GM21619 (cell line): ENCODE results near the gene TBC1D20.
"Not testable (repeated sequence)": the region's sequence is repeated elsewhere in the genome, so short reads cannot be mapped to it uniquely, and the experiment has no call there.

Experiments
- ATAC-seq: cut with Tn5 transposase; IDR thresholded peaks from one replicate; pipeline ENCODE4 v1.9.1; 2021; ENCODE audit not compliant: unreplicated experiment

The TBC1D20 gene

DNA sequence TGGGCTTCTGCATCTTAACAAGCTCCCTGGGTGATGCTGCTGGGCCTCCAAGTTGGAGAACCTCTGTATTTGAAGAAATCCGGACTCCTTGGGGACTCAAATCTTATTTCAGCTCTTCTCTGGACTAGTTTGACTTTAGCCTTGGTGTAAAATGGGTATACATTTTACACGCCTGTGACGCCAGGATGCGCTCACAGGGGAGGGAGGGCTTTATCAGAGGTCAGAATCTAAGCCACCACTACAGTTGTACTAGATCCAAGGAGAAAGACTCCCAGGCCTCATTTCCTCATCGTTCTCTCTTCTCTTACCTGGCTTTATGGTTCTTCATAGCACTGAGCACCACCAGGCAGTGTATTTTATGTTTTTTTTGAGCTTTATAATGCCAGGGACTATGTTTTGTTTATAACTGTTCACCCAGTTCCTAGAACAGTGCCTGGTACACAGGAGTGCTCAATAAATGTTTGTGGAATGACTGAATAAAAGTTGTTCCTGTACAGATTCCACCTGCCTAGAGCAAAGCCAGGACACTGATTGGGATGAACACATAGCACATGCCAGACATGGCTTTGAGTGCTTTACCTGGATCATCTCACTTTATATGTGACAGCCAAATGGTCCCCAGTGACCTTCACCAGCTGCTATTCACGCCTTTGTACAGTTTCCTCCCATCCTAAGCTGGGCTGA is 59.3 kb downstream of the TBC1D20 start:
- ATAC-seq, result no peak

DNA sequence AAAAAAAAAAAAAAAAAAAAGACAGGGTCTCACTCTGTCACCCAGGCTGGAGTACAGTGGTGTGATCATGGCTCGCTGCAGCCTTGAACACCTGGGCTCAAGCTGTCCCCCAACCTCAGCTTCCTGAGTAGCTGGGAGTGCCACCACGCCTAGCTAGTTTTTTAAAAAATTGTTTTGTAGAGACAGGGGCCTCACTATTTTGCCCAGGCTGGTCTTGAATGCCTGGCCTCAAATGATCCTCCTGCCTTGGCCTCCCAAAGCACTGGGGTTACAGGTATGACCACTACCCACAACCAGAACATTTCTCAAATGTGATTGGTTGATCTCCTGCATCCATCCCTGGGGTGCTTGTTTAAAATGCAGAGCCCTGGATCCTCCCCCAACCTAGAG is 59.8 kb downstream of the TBC1D20 start:
- ATAC-seq, result no peak

DNA sequence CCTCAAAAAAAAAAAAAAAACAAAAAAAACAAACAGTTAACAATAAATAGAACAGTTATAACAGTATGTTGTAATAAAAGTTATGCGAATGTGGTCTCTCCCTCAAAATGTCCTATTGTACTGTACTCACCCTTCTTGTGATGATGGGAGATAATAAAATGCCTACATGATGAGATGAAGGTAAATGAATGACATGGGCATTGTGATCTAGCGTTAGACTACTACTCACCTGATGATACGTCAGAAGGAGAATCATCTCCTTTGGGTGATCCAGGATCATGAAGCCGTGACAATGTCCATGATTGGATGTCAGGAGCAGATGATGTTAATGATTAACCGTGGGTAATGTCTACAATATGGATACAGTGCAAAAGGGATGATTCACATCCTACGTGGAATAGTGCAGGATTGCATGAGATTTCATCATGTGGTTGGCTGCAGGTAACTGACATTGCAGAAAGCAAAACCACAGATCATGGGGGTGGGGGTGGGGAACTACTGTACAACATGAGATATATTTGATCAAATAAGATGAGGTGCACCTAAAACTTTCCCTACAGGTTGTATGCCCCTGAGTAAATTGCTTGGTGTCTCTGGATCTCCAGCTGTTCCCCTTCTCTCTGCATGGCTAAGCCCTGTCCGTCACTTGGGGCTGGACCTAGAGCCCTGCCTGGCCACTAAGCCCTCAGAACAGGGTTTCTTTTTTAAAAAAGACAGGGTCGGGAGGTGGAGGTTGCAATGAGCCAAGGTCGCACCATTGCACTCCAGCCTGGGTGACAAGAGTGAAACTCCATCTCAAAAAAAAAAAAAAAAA is 60.4 kb downstream of the TBC1D20 start:
- ATAC-seq, result no peak

DNA sequence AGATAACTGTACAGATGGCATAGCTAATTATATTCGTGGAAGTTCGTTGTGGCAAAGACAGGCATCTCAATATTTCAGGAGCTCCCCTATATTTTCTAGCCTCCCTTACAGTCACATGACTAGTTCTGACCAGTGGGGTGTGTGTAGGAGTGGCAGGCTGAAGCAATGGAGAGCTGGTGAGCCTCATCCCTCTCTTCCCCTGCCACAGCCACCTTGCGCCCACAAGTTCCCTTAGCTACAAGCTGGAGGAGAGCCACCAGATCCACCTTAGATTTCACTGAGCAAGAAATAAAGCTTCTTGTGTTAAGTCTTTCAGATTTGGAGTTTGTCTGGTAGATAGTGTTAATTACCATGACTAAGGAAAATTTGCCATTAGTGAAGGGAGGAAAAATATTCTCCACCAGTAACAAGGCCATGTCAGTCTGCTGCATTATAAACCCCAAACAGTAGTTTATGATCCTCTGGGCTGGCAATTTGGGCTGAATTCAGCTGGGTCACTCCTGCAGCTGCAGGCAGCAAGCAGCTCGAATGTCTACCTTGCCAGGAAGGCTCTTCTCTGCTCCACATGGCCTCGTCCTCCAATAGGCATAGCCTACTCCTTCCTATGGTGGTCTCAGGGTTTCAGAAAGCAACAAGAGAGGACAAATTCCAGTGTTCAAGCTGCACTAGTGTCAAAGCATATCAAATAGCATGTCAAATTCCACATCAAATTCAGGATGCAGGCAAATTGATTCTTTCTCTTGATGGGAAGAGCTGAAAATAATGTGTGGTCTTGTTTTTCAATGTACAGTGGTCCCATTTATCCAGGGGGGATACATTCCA is 61.7 kb downstream of the TBC1D20 start:
- no peak for ATAC-seq

DNA sequence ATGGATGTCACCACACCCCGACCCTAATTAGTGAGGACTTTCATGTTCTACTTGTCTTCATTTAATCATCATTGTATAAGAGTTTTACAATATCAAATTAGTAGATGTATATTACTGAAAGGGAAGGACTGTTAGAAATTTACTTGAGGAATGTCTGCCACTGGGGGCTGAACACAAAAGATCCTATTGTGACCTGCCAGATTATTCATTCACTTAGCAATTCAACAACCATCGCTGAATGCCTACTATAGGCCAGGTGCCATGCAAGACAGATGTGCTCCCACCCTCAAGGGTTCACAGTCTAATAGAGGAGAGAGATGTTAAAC is 62.2 kb downstream of the TBC1D20 start:
- ATAC-seq, result no peak

DNA sequence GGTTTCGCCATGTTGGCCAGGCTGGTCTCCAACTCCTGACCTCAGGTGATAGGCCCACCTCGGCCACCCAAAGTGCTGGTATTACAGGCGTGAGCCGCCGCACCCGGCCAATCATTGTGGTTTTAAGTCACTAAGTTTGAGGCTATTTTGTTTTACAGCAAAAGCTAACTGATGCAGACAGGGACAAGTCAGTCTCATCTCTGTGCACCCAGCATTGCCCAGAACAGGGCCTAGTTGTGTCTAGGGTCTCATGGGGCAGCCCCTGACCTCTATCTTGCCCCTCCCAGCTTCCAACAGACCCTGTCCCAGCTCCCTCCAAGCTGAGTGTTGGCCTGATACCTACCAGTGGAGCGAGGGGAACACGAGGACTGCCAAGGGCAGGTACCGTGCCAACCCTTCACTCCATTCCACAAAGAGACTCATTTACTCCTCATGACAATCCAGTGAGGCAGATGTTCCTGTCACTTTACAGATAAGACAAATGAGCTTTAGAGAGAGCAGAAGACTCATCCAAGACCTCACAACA is 63.1 kb downstream of the TBC1D20 start:
- ATAC-seq, result no peak

GRCh38 chr20:397432-398237 is 64.7 kb downstream of the TBC1D20 start:
- no peak for ATAC-seq

GRCh38 chr20:396619-397431 is 65.5 kb downstream of the TBC1D20 start:
- ATAC-seq, result no peak

- no peak for ATAC-seq
Observed at GRCh38 chr20:396252-396618, 66.1 kb downstream of the TBC1D20 start.

- not testable (repeated sequence) for ATAC-seq
Observed at GRCh38 chr20:393296-393695, 69.0 kb downstream of the TBC1D20 start.

- ATAC-seq, result no peak
Observed at GRCh38 chr20:391041-391711, 71.2 kb downstream of the TBC1D20 start.

- ATAC-seq, result no peak
Observed at GRCh38 chr20:389220-389619, 73.1 kb downstream of the TBC1D20 start.

- ATAC-seq, result no peak
Observed at GRCh38 chr20:388034-388994, 74.0 kb downstream of the TBC1D20 start.

GRCh38 chr20:387520-387919 is 74.8 kb downstream of the TBC1D20 start:
- ATAC-seq, result no peak

DNA sequence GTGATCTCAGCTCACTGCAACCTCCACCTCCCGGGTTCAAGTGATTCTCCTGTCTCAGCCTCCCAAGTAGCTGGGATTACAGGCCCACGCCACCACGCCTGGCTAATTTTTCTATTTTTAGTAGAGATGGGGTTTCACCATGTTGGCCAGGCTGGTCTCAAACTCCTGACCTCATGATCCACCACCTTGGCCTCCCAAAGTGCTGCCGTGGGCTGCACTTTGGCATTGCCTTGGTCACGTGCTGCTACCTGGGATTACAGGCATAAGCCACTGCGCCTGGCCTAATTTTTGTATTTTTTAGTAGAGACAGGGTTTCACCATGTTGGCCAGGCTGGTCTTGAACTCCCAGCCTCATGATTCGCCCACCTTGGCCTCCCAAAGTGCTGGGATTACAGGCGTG is 75.7 kb downstream of the TBC1D20 start:
- ATAC-seq, result not testable (repeated sequence)
